CD4-positive, alpha-beta T cell treated with Interleukin-17A for 4 hours (primary cell): ENCODE results near the gene FAM167B.
"Not testable (repeated sequence)": the region's sequence is repeated elsewhere in the genome, so short reads cannot be mapped to it uniquely, and the experiment has no call there.

Source experiments
- DNase-seq: peaks from one replicate; pipeline ENCODE4 v3.0.0-alpha.2; 2020; ENCODE audit warnings: mixed read lengths

The FAM167B gene

GRCh38 chr1:32263744-32264143, 16.7 kb downstream of the FAM167B start:
- peak; percentile 45 for DNase-seq

GRCh38 chr1:32265846-32266245, 18.8 kb downstream of the FAM167B start:
- DNase-seq: no peak

- peak; percentile 31 for DNase-seq
These were observed 20.0 kb downstream of the FAM167B start for GRCh38 chr1:32266921-32267591.

- DNase-seq: no peak
These were observed 22.7 kb downstream of the FAM167B start for GRCh38 chr1:32269744-32270143.

GRCh38 chr1:32272557-32273390, 25.8 kb downstream of the FAM167B start:
- DNase-seq: peak; percentile 56

GRCh38 chr1:32273391-32274208, 26.6 kb downstream of the FAM167B start:
- DNase-seq: peak; percentile 93

- no peak for DNase-seq
These were observed 27.8 kb downstream of the FAM167B start for GRCh38 chr1:32274646-32275340.

- DNase-seq: peak; percentile 39
These were observed 28.4 kb downstream of the FAM167B start for GRCh38 chr1:32275424-32275823.

- DNase-seq: no peak
These were observed 29.2 kb downstream of the FAM167B start for GRCh38 chr1:32276032-32276782.

- not testable (repeated sequence) for DNase-seq
These were observed 37.8 kb downstream of the FAM167B start for GRCh38 chr1:32284777-32285176.

- DNase-seq: no peak
These were observed 38.6 kb downstream of the FAM167B start for GRCh38 chr1:32285658-32286057.

GRCh38 chr1:32286763-32287162, 39.7 kb downstream of the FAM167B start:
- DNase-seq: no peak

- no peak for DNase-seq
These were observed 42.2 kb downstream of the FAM167B start for GRCh38 chr1:32289256-32289655.

GRCh38 chr1:32291145-32291707, 44.2 kb downstream of the FAM167B start:
- DNase-seq: no peak

- peak; percentile 97 for DNase-seq
These were observed 44.9 kb downstream of the FAM167B start, which contains the start of gene HDAC1 for GRCh38 chr1:32291708-32292538. Gene HDAC1 (plus strand): TSS chr1:32292083. CDS start chr1:32292170, 87 bp downstream.

- not testable (repeated sequence) for DNase-seq
These were observed 51.2 kb downstream of the FAM167B start for GRCh38 chr1:32298211-32298610.
